Astrocyte of the spinal cord (primary cell): ENCODE results near the gene TTC7B.

Source experiments
- DNase-seq: peaks from one replicate; pipeline ENCODE4 v3.0.0; 2011; ENCODE audit warnings: low read depth, low spot score
- H3K4me3 ChIP-seq: 2 replicates; pipeline ENCODE4 v1.5.1; 2011; ENCODE audit warnings: low read depth, mild to moderate bottlenecking, low read length, moderate library complexity
- in situ Hi-C: cut with HindIII; loops from 2 replicates; pipeline ENCODE4 v1.10.0; 2017; ENCODE audit warnings: low sequenced_read_pairs
- TF ChIP-seq, protein P1 (sequence below): IDR thresholded peaks from 2 replicates; pipeline ENCODE4 v1.5.1; 2012; ENCODE audit warnings: low read depth, mild to moderate bottlenecking, low read length, inconsistent platforms

The TTC7B gene

DNA sequence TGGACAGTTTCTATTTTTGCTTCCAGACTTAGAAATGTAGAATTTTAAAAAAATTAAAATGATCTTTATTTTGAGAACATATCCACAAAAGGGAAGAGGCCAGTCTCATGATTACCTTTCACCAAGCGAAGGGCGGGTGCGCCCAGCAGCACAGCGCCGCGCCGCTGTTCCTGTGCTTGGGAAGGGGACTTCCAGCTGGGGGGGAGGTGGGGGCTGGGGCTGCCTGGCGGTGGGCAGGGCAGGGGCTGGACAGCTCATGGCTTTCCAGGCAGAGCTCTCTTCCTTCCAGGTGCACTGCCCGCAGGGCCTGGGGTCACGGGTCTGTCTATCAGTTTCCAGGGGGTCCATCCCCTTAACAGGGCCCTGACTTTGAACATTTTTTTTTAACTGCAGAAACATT, 199.9 kb downstream of the TTC7B start:
- no peak overlapping the region for H3K4me3 ChIP-seq
- DNase-seq: no peak
- TF ChIP-seq, protein P1, sequence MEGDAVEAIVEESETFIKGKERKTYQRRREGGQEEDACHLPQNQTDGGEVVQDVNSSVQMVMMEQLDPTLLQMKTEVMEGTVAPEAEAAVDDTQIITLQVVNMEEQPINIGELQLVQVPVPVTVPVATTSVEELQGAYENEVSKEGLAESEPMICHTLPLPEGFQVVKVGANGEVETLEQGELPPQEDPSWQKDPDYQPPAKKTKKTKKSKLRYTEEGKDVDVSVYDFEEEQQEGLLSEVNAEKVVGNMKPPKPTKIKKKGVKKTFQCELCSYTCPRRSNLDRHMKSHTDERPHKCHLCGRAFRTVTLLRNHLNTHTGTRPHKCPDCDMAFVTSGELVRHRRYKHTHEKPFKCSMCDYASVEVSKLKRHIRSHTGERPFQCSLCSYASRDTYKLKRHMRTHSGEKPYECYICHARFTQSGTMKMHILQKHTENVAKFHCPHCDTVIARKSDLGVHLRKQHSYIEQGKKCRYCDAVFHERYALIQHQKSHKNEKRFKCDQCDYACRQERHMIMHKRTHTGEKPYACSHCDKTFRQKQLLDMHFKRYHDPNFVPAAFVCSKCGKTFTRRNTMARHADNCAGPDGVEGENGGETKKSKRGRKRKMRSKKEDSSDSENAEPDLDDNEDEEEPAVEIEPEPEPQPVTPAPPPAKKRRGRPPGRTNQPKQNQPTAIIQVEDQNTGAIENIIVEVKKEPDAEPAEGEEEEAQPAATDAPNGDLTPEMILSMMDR: no peak
- in situ Hi-C loops: no loop called here

DNA sequence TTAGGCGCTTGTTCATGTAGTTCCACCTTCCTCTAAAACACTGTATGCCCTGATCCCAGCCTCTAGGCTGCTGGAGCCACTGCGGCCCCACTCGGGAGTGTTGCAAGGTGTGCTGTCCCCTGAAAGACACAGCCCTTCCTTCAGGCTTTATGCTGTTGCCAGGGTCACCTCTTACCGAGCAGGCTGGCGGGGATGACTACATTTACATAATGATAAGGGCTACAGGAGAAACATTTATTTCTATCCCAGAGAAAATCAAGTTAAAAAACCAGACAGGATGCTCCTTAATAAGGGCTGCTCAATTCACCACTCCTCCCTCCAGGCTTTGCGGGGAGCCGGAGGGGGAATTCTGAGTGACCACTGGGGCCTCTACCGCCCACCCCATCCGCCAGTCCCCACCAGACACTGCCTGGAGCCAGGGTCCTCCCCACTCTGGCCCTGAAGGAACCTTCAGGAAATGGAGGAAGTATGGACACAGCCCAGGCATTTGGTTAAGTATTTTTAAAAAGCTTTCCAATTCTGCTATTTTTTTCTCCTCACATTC, 200.6 kb downstream of the TTC7B start:
- in situ Hi-C loops: no loop called here
- no peak for DNase-seq
- H3K4me3 ChIP-seq: no peak overlapping the region
- TF ChIP-seq, protein P1: no peak

DNA sequence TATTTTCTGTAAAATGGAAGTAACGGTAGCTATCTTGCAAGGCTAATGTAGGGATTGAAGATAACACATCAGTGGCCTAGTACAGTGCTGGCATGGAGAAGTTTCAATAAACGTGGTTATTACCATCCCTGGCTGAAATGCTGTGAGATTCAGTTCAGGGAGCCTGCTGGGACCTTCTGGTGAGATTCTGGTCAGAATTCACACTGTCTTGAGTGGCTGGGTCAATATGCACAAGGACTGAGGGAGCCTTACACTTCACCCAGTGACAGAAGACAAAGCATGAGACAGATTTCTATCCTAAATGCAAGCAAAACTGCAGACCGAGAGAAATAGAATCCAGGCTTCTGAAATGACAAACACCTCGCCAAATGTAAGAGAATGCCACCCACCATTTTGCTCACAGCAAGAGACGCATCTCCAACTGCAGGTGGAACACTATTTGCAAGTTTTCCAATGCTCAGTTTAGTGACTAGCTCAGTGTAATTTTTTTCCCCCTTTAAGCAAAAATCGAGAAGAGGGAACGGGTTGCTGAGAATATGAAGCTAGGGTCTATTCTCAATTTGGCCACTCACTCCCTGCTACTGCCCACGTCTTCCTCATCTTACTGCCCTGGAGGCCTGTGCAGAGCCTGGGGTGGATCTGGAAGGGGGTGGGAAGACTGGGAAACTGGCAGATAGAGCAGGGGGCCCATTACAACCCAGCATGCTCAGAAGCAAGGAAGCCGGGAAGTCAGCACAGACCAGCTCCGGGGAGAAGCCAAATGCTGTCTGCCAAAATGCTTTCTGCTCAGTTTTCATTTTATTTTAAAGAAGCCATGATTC, 201.3 kb downstream of the TTC7B start:
- in situ Hi-C loops: no loop called here
- no peak overlapping the region for H3K4me3 ChIP-seq
- no peak for DNase-seq
- TF ChIP-seq, protein P1: no peak

DNA sequence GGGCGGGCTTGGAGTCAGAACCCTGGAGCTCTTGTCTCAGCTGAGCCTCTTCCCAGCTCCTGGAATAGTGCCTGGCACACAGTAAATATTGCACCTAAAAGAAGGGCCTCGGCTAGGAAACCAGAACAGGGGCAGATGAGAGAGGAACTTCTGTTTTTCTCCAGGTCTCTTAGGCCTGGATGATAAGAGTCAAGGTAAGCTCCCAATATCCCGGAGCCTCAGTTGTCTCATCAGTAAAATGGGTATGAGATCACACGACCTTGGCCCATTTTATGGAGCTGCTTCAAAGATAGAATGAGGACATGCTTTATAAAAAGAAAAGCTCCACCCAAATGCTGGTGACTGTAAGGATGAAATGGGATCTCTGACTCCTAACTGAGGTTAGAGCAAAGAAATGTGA, 202.2 kb downstream of the TTC7B start:
- H3K4me3 ChIP-seq: no peak overlapping the region
- TF ChIP-seq, protein P1: no peak
- DNase-seq: no peak
- in situ Hi-C loops: no loop called here

DNA sequence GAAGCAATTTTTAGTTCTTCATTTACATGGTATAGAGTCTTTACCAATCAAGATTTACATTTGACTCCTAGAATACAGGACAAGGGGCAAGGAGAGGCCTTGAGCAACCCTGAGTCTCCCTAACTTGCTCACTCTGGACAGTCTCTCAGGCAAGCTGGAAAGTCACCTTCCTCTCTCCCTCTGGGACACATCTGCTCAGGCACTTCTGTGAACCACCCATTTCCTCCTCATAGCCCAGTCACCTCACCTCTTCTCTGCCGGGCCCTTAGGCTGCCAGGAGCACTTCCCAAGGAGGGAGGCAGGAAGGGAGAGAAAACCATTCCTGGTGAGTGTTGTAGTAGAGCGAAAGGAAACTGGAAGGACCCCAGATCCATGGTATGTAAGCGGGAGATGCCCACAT, 202.8 kb downstream of the TTC7B start:
- in situ Hi-C loops: no loop called here

DNA sequence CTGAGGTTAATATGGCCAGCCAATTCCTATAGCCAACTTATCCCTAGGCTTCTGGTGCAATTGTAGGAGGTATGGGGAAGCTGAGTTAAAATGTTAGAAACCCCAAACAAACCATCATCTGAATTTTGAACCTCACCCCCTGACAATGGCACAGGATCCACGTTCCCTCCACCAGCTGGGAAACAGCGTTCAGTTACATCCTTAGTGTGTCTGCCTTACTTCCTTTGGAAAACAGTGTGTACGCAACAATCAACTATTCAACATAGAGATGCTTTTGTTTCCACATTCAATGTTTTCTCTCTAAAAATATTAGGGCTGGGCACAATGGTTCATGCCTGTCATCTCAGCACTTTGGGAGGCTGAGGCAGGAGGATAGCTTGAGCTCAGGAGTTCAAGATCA, 203.4 kb downstream of the TTC7B start:
- TF ChIP-seq, protein P1: no peak
- H3K4me3 ChIP-seq: no peak overlapping the region
- in situ Hi-C loops: no loop called here
- DNase-seq: no peak

More for the DNA sequence above, 202.8 kb downstream of the TTC7B start:
- H3K4me3 ChIP-seq: no peak overlapping the region
- no peak for DNase-seq
- TF ChIP-seq, protein P1: no peak
